Activated B cell treated with CpG ODN at 0.5 μM for 24 hours (primary cell): ENCODE results near the gene WDR70. TPM values are rescaled to one million over a fixed set of nuclear protein-coding genes. Genes with fewer than 3 reads are reported as not detected.
"Not testable (repeated sequence)": the region's sequence is repeated elsewhere in the genome, so short reads cannot be mapped to it uniquely, and the experiment has no call there.

Experiments used
- ATAC-seq: fragments of 200-7000 bp; cut with Tn5 transposase; one replicate; pipeline ENCODE4 v1.10.0; 2021; ENCODE audit warnings: low read depth, mild to moderate bottlenecking, moderate library complexity
- CTCF ChIA-PET: fragments of 350-600 bp; sonication (Branson Sonifier 250); formaldehyde crosslinking; loops from one replicate; lab custom pipeline; 2021; ENCODE audit warnings: antibody characterized with exemption; lab: Charles Lee
- POLR2A ChIA-PET: fragments of 350-600 bp; sonication (Branson Sonifier 250); formaldehyde crosslinking; loops from one replicate; lab custom pipeline; 2021; ENCODE audit warnings: antibody characterized with exemption; lab: Charles Lee
- DNase-seq: peaks from one replicate; pipeline ENCODE4 v3.0.0; 2022
- H3K27ac Mint-ChIP-seq: one replicate; pipeline ENCODE4 v1.8.0; 2020; ENCODE audit warnings: mixed read lengths
- H3K27me3 Mint-ChIP-seq: one replicate; pipeline ENCODE4 v1.8.0; 2021; ENCODE audit warnings: mixed read lengths
- H3K36me3 Mint-ChIP-seq: one replicate; pipeline ENCODE4 v1.8.0; 2021; ENCODE audit warnings: low read depth, mixed read lengths
- H3K4me1 Mint-ChIP-seq: one replicate; pipeline ENCODE4 v1.8.0; 2021; ENCODE audit warnings: mixed read lengths
- H3K4me3 Mint-ChIP-seq: one replicate; pipeline ENCODE4 v1.8.0; 2020; ENCODE audit warnings: mild to moderate bottlenecking, mixed read lengths
- H3K9me3 Mint-ChIP-seq: one replicate; pipeline ENCODE4 v1.8.0; 2020; ENCODE audit warnings: mixed read lengths
- intact Hi-C: fragments of 100-400 bp; cut with micrococcal nuclease; formaldehyde crosslinking; loops from one replicate; pipeline ENCODE4 v1.15.1; 2024
- total RNA-seq: library from RNA; stranded (reverse); gene quantifications from 2 replicates; pipeline ENCODE4 v1.2.3, GENCODE V29; 2022
- TF ChIP-seq, protein P1 (sequence below): fragments of 200-600 bp; IDR thresholded peaks from one replicate; pipeline ENCODE4 v1.8.0; 2022; ENCODE audit warnings: antibody characterized with exemption, mild to moderate bottlenecking

The WDR70 gene
- total RNA-seq, 1 donor from 2014 or later: 58.6 TPM

DNA sequence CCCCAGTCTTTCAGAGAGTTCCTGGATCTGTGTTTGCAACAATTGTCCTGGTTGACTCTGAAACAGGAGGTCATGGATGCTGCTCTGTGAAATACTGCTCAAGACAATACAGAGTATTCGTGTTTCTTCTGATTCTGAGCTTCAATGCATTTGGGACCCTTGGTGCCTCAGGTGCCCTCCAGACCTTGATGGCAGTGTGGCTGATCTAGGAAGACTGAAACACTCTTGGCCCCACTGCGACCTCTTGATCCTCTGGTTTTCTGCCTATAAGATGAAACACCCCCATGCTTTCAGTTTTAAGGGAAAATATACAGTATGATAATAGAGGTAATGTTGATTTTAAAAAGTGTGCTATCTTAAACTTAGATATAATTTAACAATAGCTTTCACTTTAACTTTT is 393.1 kb downstream of the WDR70 start:
- TF ChIP-seq, protein P1, sequence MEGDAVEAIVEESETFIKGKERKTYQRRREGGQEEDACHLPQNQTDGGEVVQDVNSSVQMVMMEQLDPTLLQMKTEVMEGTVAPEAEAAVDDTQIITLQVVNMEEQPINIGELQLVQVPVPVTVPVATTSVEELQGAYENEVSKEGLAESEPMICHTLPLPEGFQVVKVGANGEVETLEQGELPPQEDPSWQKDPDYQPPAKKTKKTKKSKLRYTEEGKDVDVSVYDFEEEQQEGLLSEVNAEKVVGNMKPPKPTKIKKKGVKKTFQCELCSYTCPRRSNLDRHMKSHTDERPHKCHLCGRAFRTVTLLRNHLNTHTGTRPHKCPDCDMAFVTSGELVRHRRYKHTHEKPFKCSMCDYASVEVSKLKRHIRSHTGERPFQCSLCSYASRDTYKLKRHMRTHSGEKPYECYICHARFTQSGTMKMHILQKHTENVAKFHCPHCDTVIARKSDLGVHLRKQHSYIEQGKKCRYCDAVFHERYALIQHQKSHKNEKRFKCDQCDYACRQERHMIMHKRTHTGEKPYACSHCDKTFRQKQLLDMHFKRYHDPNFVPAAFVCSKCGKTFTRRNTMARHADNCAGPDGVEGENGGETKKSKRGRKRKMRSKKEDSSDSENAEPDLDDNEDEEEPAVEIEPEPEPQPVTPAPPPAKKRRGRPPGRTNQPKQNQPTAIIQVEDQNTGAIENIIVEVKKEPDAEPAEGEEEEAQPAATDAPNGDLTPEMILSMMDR: no peak
- H3K4me3 Mint-ChIP-seq: no peak overlapping the region

GRCh38 chr5:37773809-37774208 is 394.7 kb downstream of the WDR70 start:
- intact Hi-C loops: no loop called here
- H3K27me3 Mint-ChIP-seq: peaks cover 4% of the 10 kb centered on the region

More for the DNA sequence above, 393.1 kb downstream of the WDR70 start:
- ChIA-PET POLR2A (no interaction called here), CTCF (no interaction called here)
- intact Hi-C loops: no loop called here
- H3K27ac Mint-ChIP-seq: no peak overlapping the region
- peaks cover 5% of the 10 kb centered on the region for H3K9me3 Mint-ChIP-seq
- H3K27me3 Mint-ChIP-seq: peaks cover 4% of the 10 kb centered on the region
- no peaks in the 10 kb centered on the region for H3K36me3 Mint-ChIP-seq
- H3K4me1 Mint-ChIP-seq: no peaks in the 10 kb centered on the region
- no peak for DNase-seq
- no peak for ATAC-seq

GRCh38 chr5:37774912-37775483 is 395.9 kb downstream of the WDR70 start:
- no peak overlapping the region for H3K4me3 Mint-ChIP-seq

More at GRCh38 chr5:37773809-37774208, 394.7 kb downstream of the WDR70 start:
- TF ChIP-seq, protein P1: no peak
- no peak overlapping the region for H3K27ac Mint-ChIP-seq
- POLR2A ChIA-PET: no interaction called here
- CTCF ChIA-PET: no interaction called here
- no peaks in the 10 kb centered on the region for H3K36me3 Mint-ChIP-seq
- H3K4me1 Mint-ChIP-seq: no peaks in the 10 kb centered on the region
- peaks cover 5% of the 10 kb centered on the region for H3K9me3 Mint-ChIP-seq
- no peak for DNase-seq
- ATAC-seq: no peak
- H3K4me3 Mint-ChIP-seq: no peak overlapping the region

DNA sequence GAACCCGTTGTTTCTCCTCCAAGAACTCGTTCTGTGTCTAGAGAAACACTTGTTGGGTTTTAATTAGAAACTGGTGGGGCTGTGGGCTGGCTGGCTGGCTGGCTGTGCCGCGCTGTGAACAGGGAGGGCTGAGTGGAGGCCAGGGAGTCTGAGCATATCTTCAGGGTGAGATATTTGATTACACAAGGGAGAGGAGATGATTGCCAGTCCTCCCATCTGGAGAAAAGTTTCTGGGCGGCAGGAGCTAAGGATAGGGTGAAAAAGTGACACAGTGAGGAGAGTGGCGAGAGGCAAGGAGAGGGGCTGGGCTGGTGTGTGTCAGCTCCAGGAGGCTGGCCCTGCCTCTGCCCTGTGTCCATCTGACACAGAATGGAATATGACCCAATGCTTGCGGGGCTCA is 397.7 kb downstream of the WDR70 start:
- H3K36me3 Mint-ChIP-seq: no peaks in the 10 kb centered on the region
- no peak overlapping the region for H3K27ac Mint-ChIP-seq
- H3K4me3 Mint-ChIP-seq: no peak overlapping the region
- TF ChIP-seq, protein P1: no peak
- ChIA-PET POLR2A (no interaction called here), CTCF (no interaction called here)
- intact Hi-C loops: no loop called here
- no peak for ATAC-seq
- DNase-seq: no peak
- H3K9me3 Mint-ChIP-seq: peaks cover 5% of the 10 kb centered on the region
- no peaks in the 10 kb centered on the region for H3K4me1 Mint-ChIP-seq
- peaks cover 2% of the 10 kb centered on the region for H3K27me3 Mint-ChIP-seq

More at GRCh38 chr5:37774912-37775483, 395.9 kb downstream of the WDR70 start:
- Mint-ChIP-seq H3K4me1 (no peaks in the 10 kb centered on the region), H3K27ac (no peak overlapping the region), H3K9me3 (peaks cover 5% of the 10 kb centered on the region), H3K27me3 (peaks cover 4% of the 10 kb centered on the region), H3K36me3 (no peaks in the 10 kb centered on the region)
- CTCF ChIA-PET: no interaction called here
- no peak for DNase-seq
- no peak for ATAC-seq
- POLR2A ChIA-PET: no interaction called here
- TF ChIP-seq, protein P1: no peak
- intact Hi-C loops: no loop called here

DNA sequence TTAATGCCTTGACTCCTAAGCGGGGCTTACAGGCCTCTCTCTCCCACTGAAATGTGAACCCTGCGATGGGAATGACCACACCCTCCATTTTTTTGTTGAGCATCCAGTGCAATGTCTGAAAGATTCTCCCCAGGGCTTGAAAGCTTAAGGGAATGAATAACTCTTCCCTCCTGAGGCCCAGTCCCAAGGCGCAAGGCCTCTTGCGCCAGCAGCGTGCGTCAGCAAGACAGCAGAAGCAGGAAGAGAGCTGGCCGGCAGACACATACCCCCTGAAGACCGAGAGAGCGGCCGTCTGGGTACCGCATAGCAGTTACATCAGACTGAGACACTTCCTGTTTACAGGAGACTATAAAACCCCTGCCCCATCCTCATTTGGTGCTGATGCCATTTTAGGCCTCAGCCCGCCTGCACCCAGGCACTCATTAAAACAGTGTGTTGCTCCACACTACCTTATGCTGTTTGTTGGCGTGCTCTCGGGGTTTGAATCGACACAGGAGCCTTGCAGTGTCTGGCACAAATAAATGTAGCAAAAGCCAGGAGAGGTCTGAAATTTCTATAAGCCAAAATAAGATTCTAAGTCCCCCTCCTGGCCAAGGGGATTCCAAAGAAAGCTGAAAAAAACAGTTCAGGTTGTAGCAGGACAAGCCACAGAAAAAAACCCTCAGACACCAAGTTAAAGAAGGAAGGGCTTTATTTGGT is 398.5 kb downstream of the WDR70 start:
- POLR2A ChIA-PET: no interaction called here
- H3K9me3 Mint-ChIP-seq: peaks cover 5% of the 10 kb centered on the region
- CTCF ChIA-PET: no interaction called here
- intact Hi-C loops: no loop called here
- ATAC-seq: no peak
- TF ChIP-seq, protein P1: no peak
- DNase-seq: no peak
- no peaks in the 10 kb centered on the region for H3K36me3 Mint-ChIP-seq
- no peaks in the 10 kb centered on the region for H3K27me3 Mint-ChIP-seq
- H3K4me1 Mint-ChIP-seq: no peaks in the 10 kb centered on the region
- no peak overlapping the region for H3K27ac Mint-ChIP-seq
- H3K4me3 Mint-ChIP-seq: no peak overlapping the region

- ATAC-seq, CTCF ChIA-PET, H3K36me3 Mint-ChIP-seq, H3K4me3 Mint-ChIP-seq, DNase-seq, intact Hi-C loops, H3K27me3 Mint-ChIP-seq, H3K9me3 Mint-ChIP-seq, POLR2A ChIA-PET, H3K4me1 Mint-ChIP-seq, H3K27ac Mint-ChIP-seq: not testable (repeated sequence)
These were observed 402.3 kb downstream of the WDR70 start for GRCh38 chr5:37781409-37781808.
